ENCODE data around the gene TMEM255B.

The TMEM255B gene

DNA sequence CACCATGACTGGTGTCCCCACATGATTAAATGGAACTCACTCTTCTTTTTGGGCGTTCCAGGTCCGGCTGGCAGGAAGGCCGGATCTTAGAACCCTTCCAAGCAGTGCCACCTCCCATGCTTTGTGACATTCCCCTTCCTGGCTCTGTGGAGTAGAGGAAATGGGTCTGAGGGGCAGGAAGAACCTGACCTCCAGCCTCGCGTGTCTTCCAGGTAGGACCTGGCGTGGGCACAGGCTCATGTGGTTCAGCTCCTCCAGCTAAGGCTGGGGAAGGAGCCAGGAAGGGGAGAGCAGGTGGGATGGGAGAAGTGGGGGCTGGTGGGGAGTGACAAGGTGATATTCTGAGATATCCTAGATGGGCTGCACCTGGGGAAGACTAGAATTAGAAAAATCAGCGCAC is 2.1 kb downstream of the TMEM255B start:
- TF ChIP-seq, protein P1, sequence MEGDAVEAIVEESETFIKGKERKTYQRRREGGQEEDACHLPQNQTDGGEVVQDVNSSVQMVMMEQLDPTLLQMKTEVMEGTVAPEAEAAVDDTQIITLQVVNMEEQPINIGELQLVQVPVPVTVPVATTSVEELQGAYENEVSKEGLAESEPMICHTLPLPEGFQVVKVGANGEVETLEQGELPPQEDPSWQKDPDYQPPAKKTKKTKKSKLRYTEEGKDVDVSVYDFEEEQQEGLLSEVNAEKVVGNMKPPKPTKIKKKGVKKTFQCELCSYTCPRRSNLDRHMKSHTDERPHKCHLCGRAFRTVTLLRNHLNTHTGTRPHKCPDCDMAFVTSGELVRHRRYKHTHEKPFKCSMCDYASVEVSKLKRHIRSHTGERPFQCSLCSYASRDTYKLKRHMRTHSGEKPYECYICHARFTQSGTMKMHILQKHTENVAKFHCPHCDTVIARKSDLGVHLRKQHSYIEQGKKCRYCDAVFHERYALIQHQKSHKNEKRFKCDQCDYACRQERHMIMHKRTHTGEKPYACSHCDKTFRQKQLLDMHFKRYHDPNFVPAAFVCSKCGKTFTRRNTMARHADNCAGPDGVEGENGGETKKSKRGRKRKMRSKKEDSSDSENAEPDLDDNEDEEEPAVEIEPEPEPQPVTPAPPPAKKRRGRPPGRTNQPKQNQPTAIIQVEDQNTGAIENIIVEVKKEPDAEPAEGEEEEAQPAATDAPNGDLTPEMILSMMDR (conservative IDR thresholded peaks at IDR 0.05) = no peak
- no peak for TF ChIP-seq ZFX (IDR thresholded peaks at IDR 0.05)
- no peak overlapping the region for H3K27ac ChIP-seq

DNA sequence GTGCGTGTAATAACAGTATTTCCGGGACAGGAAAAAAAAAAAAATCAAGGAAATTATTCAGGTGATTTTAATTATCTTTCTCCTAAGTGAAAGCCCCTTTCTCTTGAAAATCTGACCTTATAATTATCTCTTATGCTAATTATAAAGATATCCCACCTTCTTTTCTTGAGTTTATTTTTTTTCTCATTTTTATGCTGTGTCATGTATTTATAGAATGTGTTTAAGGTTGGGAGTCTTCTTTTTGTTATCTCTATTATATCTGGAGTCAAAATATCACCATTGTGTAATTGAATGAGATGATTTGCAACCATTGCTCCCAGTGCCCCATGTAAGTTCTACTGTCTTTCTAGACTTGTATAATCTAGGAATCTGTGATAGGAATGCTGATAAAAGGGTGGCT is 3.0 kb downstream of the TMEM255B start:
- no peak overlapping the region for H3K27ac ChIP-seq
- TF ChIP-seq, protein P1 (conservative IDR thresholded peaks at IDR 0.05) = no peak
- TF ChIP-seq ZFX (IDR thresholded peaks at IDR 0.05) = no peak

DNA sequence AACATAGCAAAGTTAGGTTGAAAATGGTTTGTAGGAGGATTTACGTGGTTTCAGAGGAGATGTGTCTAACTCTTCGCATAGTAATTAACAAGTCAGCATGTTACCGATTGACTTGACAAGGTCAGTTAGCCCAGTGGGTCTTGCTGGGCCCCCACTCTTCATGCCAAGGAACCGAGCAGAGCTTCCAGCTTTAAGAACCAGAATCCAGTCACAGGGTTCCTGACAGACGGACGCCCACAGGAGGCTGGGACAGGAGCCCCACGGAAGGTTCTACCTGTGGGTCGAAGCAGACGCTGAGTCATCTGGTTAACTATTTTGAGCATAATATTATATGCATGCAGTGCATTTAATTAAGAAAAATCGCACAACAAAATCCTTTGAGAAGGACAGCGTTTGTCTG is 3.5 kb downstream of the TMEM255B start:
- no peak overlapping the region for H3K27ac ChIP-seq
- no peak for TF ChIP-seq ZFX (IDR thresholded peaks at IDR 0.05)
- TF ChIP-seq, protein P1 (conservative IDR thresholded peaks at IDR 0.05) = no peak

DNA sequence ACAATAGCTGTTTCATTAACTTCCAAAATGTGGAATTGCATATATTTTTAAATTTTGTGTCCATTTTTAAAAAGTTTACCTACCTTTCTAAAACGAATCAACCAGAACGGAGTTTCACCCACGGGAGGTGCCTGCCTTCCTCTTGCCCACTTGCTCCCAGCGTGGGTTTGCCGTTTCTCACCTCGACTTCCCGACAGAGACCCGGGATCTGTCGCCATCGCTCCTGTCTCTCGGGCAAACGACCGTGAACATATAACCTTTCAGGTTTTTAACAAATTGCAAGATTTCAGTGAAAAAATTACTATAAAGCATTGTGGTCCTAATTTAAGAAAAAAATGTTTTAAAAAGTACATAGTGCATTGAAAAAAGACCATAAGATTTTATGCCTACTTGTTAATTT is 4.2 kb downstream of the TMEM255B start:
- no peak for TF ChIP-seq ZFX (IDR thresholded peaks at IDR 0.05)
- TF ChIP-seq, protein P1 (conservative IDR thresholded peaks at IDR 0.05) = no peak
- no peak overlapping the region for H3K27ac ChIP-seq

DNA sequence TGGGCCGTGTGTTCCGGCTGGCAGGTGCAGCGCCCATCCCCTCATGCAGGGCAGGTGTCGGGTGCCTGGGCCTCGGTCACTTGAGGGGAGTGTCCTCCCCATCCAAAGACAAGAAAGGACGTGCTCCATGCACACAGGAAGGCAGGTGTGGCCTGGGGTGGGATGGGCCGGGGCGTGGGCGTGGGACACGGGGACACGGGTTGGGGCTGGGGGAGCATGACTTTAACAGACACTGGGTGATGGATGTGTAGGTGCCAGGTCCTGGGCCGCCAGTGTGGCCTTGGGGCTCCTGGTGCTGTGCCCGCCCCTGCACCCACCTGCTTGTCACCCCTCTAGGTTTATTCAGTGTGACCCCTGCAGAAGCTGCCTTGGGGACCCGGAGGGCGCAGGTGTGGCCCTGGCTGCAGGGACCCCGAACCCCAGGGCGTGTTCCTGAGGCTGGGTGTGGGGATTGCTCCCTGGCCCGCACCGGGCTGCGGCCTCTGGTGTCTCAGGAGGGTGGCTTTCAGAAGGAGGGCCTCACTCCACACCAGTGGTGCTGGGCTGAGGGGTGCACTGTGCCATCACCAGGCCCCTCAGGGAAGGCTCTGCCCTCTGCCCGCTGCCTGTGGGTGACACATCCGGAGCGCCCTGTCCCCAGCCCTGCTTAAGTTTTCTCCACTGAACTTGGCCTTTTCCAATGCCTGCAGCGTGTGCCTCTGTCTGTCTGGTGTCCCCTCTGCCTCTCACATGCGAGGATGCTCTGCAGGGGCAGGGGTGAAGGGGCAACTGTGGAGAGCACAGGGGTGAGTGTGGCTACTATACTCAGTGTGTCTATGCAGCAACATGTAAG is 5.2 kb downstream of the TMEM255B start:
- TF ChIP-seq ZFX (IDR thresholded peaks at IDR 0.05) = no peak
- TF ChIP-seq, protein P1 (conservative IDR thresholded peaks at IDR 0.05) = no peak
- no peak overlapping the region for H3K27ac ChIP-seq

DNA sequence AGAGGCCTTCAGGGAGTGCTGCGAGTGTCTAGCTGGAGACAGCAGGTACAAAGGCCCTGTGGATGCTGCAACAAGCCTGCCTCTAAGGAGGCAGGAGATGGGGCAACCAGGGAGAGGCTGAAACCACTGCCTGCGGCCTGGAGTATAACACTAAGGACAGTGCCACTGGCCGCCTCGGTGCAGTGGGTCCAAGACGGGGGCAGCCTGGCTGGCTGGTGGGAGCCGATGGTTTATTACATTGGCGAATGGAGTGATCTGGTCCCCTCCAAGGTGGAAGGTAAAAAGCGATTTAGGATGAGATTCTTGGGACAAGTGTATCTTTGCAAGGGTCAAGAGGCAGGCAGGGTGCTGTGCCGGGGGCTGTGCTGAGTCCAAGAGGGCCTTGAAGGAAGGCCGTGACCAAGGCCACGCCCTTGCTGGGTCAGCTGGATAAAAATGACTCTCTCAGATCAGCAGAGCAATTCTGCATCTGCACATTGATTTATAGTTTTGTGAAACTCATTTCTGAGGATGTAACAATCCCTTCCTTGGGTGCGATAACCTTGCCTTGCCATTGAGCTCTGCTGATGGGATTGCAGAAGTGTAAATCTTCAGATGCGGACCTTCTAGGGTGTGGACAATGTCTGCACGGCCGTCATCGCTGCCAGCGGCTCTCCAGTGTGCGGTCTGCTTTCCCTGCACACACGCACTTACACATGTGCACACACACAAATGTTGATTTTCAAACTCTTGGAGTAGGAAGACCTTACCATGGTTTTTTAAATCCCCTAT is 6.0 kb downstream of the TMEM255B start:
- TF ChIP-seq ZFX (IDR thresholded peaks at IDR 0.05) = no peak
- TF ChIP-seq, protein P1 (conservative IDR thresholded peaks at IDR 0.05) = no peak
- no peak overlapping the region for H3K27ac ChIP-seq

DNA sequence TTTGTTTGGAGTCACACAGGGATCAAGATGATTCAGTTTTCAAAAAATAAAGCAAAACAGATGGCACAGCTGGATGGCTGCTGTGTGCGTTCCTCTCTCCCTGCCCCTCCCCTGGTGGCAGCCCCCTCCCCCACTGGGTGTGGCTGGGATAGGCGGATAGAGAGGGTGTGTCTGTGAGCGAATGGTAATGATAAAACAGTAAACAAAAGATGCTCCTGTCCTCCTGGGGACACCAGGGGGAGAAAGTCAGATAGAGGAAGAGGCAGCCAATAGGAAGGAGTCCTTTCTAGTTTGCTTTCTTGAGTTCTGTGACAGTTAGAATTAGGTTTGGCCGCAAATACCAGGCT is 6.5 kb downstream of the TMEM255B start:
- no peak overlapping the region for H3K27ac ChIP-seq

More for the DNA sequence above, 6.5 kb downstream of the TMEM255B start:
- TF ChIP-seq, protein P1 (conservative IDR thresholded peaks at IDR 0.05) = no peak
- no peak for TF ChIP-seq ZFX (IDR thresholded peaks at IDR 0.05)
